Measurements from ENCODE around the gene TRPT1. TPM values are rescaled to one million over a fixed set of nuclear protein-coding genes. Genes with fewer than 3 reads are reported as not detected.

Gene TRPT1
- total and polyA plus RNA-seq, 2 experiments from 2014 or later, result 36.9 to 52.2 TPM

DNA sequence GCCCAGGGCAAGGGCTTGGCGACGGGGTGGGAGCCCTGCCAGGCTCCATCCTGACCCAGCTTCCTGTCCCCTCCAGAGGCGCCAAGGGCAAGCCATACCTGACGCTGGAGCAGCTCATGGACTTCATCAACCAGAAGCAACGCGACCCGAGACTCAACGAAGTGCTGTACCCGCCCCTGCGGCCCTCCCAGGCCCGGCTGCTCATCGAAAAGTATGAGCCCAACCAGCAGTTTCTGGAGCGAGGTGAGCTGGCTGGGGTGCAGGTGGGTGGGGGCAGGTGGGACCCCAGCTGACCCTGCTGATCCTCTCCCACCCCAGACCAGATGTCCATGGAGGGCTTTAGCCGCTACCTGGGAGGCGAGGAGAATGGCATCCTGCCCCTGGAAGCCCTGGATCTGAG, 30.3 kb upstream of the TRPT1 start:
- no peak overlapping the region for H3K27ac Mint-ChIP-seq
- no peak overlapping the region for H3K4me3 Mint-ChIP-seq

DNA sequence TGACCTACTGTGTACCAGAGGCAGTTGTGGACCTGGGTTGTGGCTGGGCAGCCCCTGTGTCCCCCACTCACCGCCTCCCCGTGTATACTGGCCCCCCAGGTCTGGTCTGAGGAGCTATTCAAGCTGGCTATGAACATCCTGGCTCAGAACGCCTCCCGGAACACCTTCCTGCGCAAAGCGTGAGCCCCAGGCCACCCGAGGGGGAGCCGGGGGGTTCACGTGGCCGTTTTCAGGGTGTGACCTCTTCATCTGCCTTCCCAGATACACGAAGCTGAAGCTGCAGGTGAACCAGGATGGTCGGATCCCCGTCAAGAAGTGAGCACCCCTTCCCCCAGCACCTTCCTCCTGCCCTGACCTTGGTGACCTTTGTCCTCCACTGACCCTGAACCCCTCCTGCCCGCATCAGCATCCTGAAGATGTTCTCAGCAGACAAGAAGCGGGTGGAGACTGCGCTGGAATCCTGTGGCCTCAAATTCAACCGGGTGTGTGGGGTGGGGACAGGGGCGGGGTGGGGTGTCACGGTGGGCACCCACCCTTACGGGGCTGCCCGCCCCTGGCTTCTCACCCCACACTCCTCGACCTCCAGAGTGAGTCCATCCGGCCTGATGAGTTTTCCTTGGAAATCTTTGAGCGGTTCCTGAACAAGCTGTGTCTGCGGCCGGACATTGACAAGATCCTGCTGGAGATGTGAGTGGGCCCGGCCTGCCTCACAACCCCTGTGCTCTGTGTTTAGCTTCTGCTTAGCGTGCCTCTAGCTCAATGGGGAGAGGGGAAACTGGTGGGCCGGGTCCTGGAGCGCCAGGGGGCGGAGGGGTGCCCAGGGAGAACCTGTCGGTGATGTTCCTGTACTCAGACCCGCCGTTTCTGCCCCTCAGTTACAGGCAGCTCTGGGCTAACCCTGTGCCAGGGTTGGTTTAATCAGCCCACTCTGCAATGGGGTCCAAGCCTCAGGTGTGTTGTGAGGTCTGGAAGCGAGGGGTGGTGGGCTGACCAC, 29.4 kb upstream of the TRPT1 start:
- Histone ChIP-seq H4K20me1 (replicated peaks; ENCODE audit: insufficient read depth) (peaks cover 4% of the 10 kb centered on the region), H3K79me2 (replicated peaks; ENCODE audit: insufficient read depth) (peaks cover 19% of the 10 kb centered on the region), H3K36me3 (ENCODE audit: insufficient read depth) (peaks cover 11% of the 10 kb centered on the region; the same call in 1 of the 2 replicates), H3K27ac (ENCODE audit: low read depth) (no peak overlapping the region), H3K4me3 (no peak overlapping the region), H2AFZ (no peak overlapping the region), H3K4me1 (ENCODE audit: insufficient read depth) (peaks cover 4% of the 10 kb centered on the region), H3K4me2 (no peak overlapping the region), H3K9me2 (ENCODE audit: insufficient read depth) (no peaks in the 10 kb centered on the region), H3F3A (replicated peaks; ENCODE audit: low read depth) (peaks cover 4% of the 10 kb centered on the region), H3K27me3 (ENCODE audit: insufficient read depth) (no peaks in the 10 kb centered on the region)
- Mint-ChIP-seq H3K27ac (no peak overlapping the region), H3K4me1 (peaks cover 13% of the 10 kb centered on the region), H3K27me3 (ENCODE audit: insufficient read depth, low read depth, poor library complexity) (peaks cover 22% of the 10 kb centered on the region), H3K9me3 (no peaks in the 10 kb centered on the region), H3K4me3 (peak overlapping the region; percentile 16; the same call in 1 of the 3 replicates), H3K36me3 (ENCODE audit: low read depth) (peaks cover 40% of the 10 kb centered on the region)
- ATAC-seq (no peak), DNase-seq (ENCODE audit: low spot score) (no peak)
- TF ChIP-seq ZNF114 (CRISPR knock-in tag; IDR thresholded peaks at IDR 0.05), result no peak
- TF ChIP-seq NANOG (IDR thresholded peaks at IDR 0.05; ENCODE audit: borderline replicate concordance), result no peak
- no peak for TF ChIP-seq JUNB (IDR thresholded peaks at IDR 0.05; ENCODE audit: unreplicated experiment)
- TF ChIP-seq POLR2AphosphoS5 (IDR thresholded peaks at IDR 0.05; ENCODE audit: low read depth), result no peak
- TF ChIP-seq, protein P1, sequence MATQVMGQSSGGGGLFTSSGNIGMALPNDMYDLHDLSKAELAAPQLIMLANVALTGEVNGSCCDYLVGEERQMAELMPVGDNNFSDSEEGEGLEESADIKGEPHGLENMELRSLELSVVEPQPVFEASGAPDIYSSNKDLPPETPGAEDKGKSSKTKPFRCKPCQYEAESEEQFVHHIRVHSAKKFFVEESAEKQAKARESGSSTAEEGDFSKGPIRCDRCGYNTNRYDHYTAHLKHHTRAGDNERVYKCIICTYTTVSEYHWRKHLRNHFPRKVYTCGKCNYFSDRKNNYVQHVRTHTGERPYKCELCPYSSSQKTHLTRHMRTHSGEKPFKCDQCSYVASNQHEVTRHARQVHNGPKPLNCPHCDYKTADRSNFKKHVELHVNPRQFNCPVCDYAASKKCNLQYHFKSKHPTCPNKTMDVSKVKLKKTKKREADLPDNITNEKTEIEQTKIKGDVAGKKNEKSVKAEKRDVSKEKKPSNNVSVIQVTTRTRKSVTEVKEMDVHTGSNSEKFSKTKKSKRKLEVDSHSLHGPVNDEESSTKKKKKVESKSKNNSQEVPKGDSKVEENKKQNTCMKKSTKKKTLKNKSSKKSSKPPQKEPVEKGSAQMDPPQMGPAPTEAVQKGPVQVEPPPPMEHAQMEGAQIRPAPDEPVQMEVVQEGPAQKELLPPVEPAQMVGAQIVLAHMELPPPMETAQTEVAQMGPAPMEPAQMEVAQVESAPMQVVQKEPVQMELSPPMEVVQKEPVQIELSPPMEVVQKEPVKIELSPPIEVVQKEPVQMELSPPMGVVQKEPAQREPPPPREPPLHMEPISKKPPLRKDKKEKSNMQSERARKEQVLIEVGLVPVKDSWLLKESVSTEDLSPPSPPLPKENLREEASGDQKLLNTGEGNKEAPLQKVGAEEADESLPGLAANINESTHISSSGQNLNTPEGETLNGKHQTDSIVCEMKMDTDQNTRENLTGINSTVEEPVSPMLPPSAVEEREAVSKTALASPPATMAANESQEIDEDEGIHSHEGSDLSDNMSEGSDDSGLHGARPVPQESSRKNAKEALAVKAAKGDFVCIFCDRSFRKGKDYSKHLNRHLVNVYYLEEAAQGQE (IDR thresholded peaks at IDR 0.05; ENCODE audit: unreplicated experiment), result no peak
- TF ChIP-seq STAT1 (IDR thresholded peaks at IDR 0.05; ENCODE audit: unreplicated experiment), result no peak
- TF ChIP-seq, protein P2, sequence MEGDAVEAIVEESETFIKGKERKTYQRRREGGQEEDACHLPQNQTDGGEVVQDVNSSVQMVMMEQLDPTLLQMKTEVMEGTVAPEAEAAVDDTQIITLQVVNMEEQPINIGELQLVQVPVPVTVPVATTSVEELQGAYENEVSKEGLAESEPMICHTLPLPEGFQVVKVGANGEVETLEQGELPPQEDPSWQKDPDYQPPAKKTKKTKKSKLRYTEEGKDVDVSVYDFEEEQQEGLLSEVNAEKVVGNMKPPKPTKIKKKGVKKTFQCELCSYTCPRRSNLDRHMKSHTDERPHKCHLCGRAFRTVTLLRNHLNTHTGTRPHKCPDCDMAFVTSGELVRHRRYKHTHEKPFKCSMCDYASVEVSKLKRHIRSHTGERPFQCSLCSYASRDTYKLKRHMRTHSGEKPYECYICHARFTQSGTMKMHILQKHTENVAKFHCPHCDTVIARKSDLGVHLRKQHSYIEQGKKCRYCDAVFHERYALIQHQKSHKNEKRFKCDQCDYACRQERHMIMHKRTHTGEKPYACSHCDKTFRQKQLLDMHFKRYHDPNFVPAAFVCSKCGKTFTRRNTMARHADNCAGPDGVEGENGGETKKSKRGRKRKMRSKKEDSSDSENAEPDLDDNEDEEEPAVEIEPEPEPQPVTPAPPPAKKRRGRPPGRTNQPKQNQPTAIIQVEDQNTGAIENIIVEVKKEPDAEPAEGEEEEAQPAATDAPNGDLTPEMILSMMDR (conservative IDR thresholded peaks at IDR 0.05; ENCODE audit: low read depth in 2 of 2), result no peak
- TF ChIP-seq, protein P3, sequence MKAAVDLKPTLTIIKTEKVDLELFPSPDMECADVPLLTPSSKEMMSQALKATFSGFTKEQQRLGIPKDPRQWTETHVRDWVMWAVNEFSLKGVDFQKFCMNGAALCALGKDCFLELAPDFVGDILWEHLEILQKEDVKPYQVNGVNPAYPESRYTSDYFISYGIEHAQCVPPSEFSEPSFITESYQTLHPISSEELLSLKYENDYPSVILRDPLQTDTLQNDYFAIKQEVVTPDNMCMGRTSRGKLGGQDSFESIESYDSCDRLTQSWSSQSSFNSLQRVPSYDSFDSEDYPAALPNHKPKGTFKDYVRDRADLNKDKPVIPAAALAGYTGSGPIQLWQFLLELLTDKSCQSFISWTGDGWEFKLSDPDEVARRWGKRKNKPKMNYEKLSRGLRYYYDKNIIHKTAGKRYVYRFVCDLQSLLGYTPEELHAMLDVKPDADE (IDR thresholded peaks at IDR 0.05), result no peak
- TF ChIP-seq EZH2 (IDR thresholded peaks at IDR 0.05; ENCODE audit: low read depth, unreplicated experiment), result no peak
- no peak for TF ChIP-seq ZNF331 (CRISPR knock-in tag; IDR thresholded peaks at IDR 0.05; ENCODE audit: low read depth)

More for the DNA sequence above, 30.3 kb upstream of the TRPT1 start:
- H3F3A ChIP-seq (replicated peaks; ENCODE audit: low read depth), result no peaks in the 10 kb centered on the region; the same call in 1 of the 2 replicates
- Mint-ChIP-seq H3K36me3 (ENCODE audit: low read depth) (peaks cover 48% of the 10 kb centered on the region), H3K27me3 (ENCODE audit: insufficient read depth, low read depth, poor library complexity) (peaks cover 19% of the 10 kb centered on the region), H3K9me3 (no peaks in the 10 kb centered on the region), H3K4me1 (peaks cover 10% of the 10 kb centered on the region)
- TF ChIP-seq EZH2 (IDR thresholded peaks at IDR 0.05; ENCODE audit: low read depth, unreplicated experiment) (no peak), ZNF331 (CRISPR knock-in tag; IDR thresholded peaks at IDR 0.05; ENCODE audit: low read depth) (no peak), POLR2AphosphoS5 (IDR thresholded peaks at IDR 0.05; ENCODE audit: low read depth) (no peak)
- TF ChIP-seq, protein P3 (IDR thresholded peaks at IDR 0.05), result no peak
- H2AFZ ChIP-seq, result no peak overlapping the region
- ATAC-seq, result no peak
- no peaks in the 10 kb centered on the region for H3K4me1 ChIP-seq (ENCODE audit: insufficient read depth)
- DNase-seq (ENCODE audit: low spot score), result no peak
- H3K27ac ChIP-seq (ENCODE audit: low read depth), result no peak overlapping the region
- no peaks in the 10 kb centered on the region for H3K9me2 ChIP-seq (ENCODE audit: insufficient read depth)
- no peak overlapping the region for H3K4me2 ChIP-seq
- H3K36me3 ChIP-seq (ENCODE audit: insufficient read depth), result peaks cover 11% of the 10 kb centered on the region
- H3K79me2 ChIP-seq (replicated peaks; ENCODE audit: insufficient read depth), result peaks cover 19% of the 10 kb centered on the region
- no peak overlapping the region for H3K4me3 ChIP-seq
- H3K27me3 ChIP-seq (ENCODE audit: insufficient read depth), result no peaks in the 10 kb centered on the region
- peaks cover 4% of the 10 kb centered on the region for H4K20me1 ChIP-seq (replicated peaks; ENCODE audit: insufficient read depth)
